ENCODE measurements around the gene P2RY2. TPM values are rescaled to one million over a fixed set of nuclear protein-coding genes. Genes with fewer than 3 reads are reported as not detected.

The P2RY2 gene
- total and polyA plus RNA-seq, 2 donors (not counting 1 experiment from before 2014, with no cell fraction given), result 0.12 to 0.37 TPM

DNA sequence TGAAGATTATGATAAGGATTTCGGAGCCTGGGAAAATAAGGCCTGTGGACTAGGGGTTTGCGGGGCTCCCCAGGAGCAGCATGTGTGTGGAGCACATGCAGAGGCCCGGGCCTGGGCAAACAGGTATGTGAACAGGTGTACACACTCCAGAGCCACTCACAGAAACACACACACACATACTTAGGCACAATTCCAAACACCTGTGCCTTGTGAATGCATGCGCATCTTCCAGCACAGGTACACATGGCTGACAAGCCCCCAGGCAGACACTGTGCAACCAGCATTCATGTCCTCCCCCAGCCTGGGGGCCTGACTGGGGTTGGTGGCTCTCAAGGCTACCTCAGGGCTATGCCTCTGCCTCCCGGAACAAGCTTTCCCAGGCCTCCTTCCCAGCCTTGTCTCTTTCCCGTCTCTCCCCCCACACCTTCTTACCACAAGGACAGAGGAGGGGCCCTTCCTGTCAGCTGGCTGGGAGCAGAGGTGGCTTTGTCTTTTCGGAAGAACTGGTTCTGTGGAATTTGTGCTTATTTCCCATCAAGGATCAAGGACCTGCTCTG is 51.5 kb downstream of the P2RY2 start:
- TF ChIP-seq, protein P1, sequence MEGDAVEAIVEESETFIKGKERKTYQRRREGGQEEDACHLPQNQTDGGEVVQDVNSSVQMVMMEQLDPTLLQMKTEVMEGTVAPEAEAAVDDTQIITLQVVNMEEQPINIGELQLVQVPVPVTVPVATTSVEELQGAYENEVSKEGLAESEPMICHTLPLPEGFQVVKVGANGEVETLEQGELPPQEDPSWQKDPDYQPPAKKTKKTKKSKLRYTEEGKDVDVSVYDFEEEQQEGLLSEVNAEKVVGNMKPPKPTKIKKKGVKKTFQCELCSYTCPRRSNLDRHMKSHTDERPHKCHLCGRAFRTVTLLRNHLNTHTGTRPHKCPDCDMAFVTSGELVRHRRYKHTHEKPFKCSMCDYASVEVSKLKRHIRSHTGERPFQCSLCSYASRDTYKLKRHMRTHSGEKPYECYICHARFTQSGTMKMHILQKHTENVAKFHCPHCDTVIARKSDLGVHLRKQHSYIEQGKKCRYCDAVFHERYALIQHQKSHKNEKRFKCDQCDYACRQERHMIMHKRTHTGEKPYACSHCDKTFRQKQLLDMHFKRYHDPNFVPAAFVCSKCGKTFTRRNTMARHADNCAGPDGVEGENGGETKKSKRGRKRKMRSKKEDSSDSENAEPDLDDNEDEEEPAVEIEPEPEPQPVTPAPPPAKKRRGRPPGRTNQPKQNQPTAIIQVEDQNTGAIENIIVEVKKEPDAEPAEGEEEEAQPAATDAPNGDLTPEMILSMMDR (IDR thresholded peaks at IDR 0.05), result no peak
- TF ChIP-seq EZH2 (IDR thresholded peaks at IDR 0.05; ENCODE audit: borderline replicate concordance, insufficient read depth, low read depth, low read length, poor library complexity, severe bottlenecking), result no peak
- Mint-ChIP-seq H3K9me3 (ENCODE audit: insufficient read depth) (no peaks in the 10 kb centered on the region), H3K4me3 (no peak overlapping the region), H3K27me3 (peaks cover 19% of the 10 kb centered on the region), H3K27ac (no peak overlapping the region), H3K4me1 (peaks cover 19% of the 10 kb centered on the region)
- Histone ChIP-seq H3K9me3 (ENCODE audit: control extremely low read depth in 1 of 3, control insufficient read depth in 2 of 3, insufficient read depth in 1 of 3, low read length in 2 of 3) (no peaks in the 10 kb centered on the region), H3K4me3 (ENCODE audit: control extremely low read depth in 1 of 5, extremely low read depth in 1 of 5, insufficient read depth in 1 of 5, low read depth in 2 of 5, low read length in 4 of 5) (no peak overlapping the region), H3K79me2 (ENCODE audit: control insufficient read depth, insufficient read depth, low read length) (no peaks in the 10 kb centered on the region), H3K9ac (ENCODE audit: low read length) (no peak overlapping the region), H3K4me2 (replicated peaks; ENCODE audit: low read depth, low read length, poor library complexity, severe bottlenecking) (no peak overlapping the region), H3K27ac (ENCODE audit: low read length in 2 of 2) (no peak overlapping the region), H3K36me3 (replicated peaks in 1 of 2; ENCODE audit: control extremely low read depth in 1 of 2, control insufficient read depth in 1 of 2, extremely low read depth in 1 of 2, insufficient read depth in 2 of 2, low read length in 1 of 2) (no peaks in the 10 kb centered on the region), H4K20me1 (ENCODE audit: control insufficient read depth, insufficient read depth, low read length, poor library complexity, severe bottlenecking) (no peaks in the 10 kb centered on the region), H2AFZ (ENCODE audit: insufficient read depth, low read depth, low read length, poor library complexity, severe bottlenecking) (no peak overlapping the region), H3K27me3 (replicated peaks in 1 of 4; ENCODE audit: control extremely low read depth in 1 of 4, control insufficient read depth in 3 of 4, insufficient read depth in 4 of 4, low read length in 3 of 4) (peaks cover 0 to 16% (median 8%) of the 10 kb centered on the region in 4 experiments), H3K4me1 (ENCODE audit: control insufficient read depth in 2 of 2, insufficient read depth in 2 of 2, low read length in 2 of 2) (peaks cover 0 to 12% of the 10 kb centered on the region in 2 donors)
- WGBS (ENCODE audit: insufficient coverage), result 89% methylated on average over 5 of the region's 7 CpGs
- ATAC-seq (ENCODE audit: low read depth) (no peak), DNase-seq (no peak)
- ChIA-PET CTCF (interaction anchor here (0.8 kb wide), 1 partner anchor 544 kb away, joined by 3 read pairs; no protein-coding TSS in a partner anchor), POLR2A (no interaction called here)
- intact Hi-C loops (cut with micrococcal nuclease), result no loop called here

DNA sequence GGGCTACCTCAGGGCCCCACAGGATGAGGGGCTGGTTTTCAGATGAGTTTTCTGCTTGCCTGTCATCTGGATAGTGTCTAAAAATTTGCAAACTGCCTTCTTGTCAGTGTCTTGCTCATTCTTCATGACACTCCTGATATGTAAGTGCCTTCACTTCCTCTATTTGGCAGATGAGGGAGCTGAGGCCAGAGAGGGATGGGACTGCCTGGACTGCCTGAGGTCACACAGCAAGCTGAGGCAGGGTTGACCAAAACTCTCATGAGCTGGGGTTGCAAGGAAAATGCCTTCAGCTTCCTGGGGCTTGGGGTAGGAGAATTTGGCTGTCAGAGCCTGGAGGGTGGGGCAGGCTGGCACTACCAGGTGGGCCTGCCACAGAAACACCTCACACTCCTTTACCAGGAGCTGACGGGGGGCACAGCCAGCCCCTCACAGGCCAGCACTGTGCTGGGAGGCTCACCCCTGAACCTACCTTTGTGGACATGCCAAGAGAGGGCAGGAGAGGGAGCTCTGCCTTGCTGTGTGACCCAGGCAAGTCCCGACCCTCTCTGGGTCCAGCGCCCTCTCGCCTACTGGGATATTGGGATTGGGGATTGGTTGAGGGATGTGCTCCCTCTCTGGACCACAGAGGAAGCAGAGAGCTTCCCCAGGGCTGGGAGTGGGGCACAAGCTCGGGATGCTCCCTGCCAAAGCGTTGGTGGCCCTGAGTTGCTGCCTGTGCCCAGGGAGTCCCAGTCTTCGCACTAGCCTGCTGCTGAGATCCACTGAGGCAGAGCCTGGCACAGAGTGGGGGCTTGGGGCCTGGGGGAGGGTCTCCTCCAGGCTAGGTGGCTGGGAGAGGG is 52.2 kb downstream of the P2RY2 start:
- H3K9me3 Mint-ChIP-seq (ENCODE audit: insufficient read depth), result no peaks in the 10 kb centered on the region
- Histone ChIP-seq H2AFZ (ENCODE audit: insufficient read depth, low read depth, low read length, poor library complexity, severe bottlenecking) (no peak overlapping the region), H3K4me3 (ENCODE audit: control extremely low read depth in 1 of 5, extremely low read depth in 1 of 5, insufficient read depth in 1 of 5, low read depth in 2 of 5, low read length in 4 of 5) (no peak overlapping the region), H3K36me3 (replicated peaks in 1 of 2; ENCODE audit: control extremely low read depth in 1 of 2, control insufficient read depth in 1 of 2, extremely low read depth in 1 of 2, insufficient read depth in 2 of 2, low read length in 1 of 2) (no peaks in the 10 kb centered on the region), H3K27me3 (replicated peaks in 1 of 4; ENCODE audit: control extremely low read depth in 1 of 4, control insufficient read depth in 3 of 4, insufficient read depth in 4 of 4, low read length in 3 of 4) (peaks cover 0 to 10% (median 5%) of the 10 kb centered on the region in 4 experiments), H4K20me1 (ENCODE audit: control insufficient read depth, insufficient read depth, low read length, poor library complexity, severe bottlenecking) (no peaks in the 10 kb centered on the region), H3K9ac (ENCODE audit: low read length) (no peak overlapping the region), H3K27ac (ENCODE audit: low read length in 2 of 2) (no peak overlapping the region), H3K79me2 (ENCODE audit: control insufficient read depth, insufficient read depth, low read length) (no peaks in the 10 kb centered on the region), H3K4me1 (ENCODE audit: control insufficient read depth in 2 of 2, insufficient read depth in 2 of 2, low read length in 2 of 2) (peaks cover 0 to 11% of the 10 kb centered on the region in 2 donors), H3K9me3 (ENCODE audit: control extremely low read depth in 1 of 3, control insufficient read depth in 2 of 3, insufficient read depth in 1 of 3, low read length in 2 of 3) (no peaks in the 10 kb centered on the region), H3K4me2 (replicated peaks; ENCODE audit: low read depth, low read length, poor library complexity, severe bottlenecking) (no peak overlapping the region)
- no peak for ATAC-seq (ENCODE audit: low read depth)
- DNase-seq, result no peak
- peaks cover 12% of the 10 kb centered on the region for H3K27me3 Mint-ChIP-seq
- H3K4me1 Mint-ChIP-seq, result peaks cover 16% of the 10 kb centered on the region
- CTCF ChIA-PET, result no interaction called here
- POLR2A ChIA-PET, result no interaction called here
- H3K4me3 Mint-ChIP-seq, result no peak overlapping the region
- TF ChIP-seq EZH2 (IDR thresholded peaks at IDR 0.05; ENCODE audit: borderline replicate concordance, insufficient read depth, low read depth, low read length, poor library complexity, severe bottlenecking), result no peak
- intact Hi-C loops (cut with micrococcal nuclease), result no loop called here
- WGBS (ENCODE audit: insufficient coverage), result 85% methylated on average over 6 of the region's 7 CpGs
- no peak overlapping the region for H3K27ac Mint-ChIP-seq

All from B cell (primary cell).